Kidney epithelial cell (primary cell): Measurements from ENCODE around the gene SYNDIG1. TPM values are rescaled to one million over a fixed set of nuclear protein-coding genes. Genes with fewer than 3 reads are reported as not detected.

Experiments
- DNase-seq: peaks from one replicate; pipeline ENCODE4 v3.0.0-alpha.2; 2010; ENCODE audit warnings: low read depth
- H3K27me3 ChIP-seq: 2 replicates; pipeline ENCODE4 v1.6.0; 2011; ENCODE audit warnings: low read length; ENCODE audit not compliant: control insufficient read depth, insufficient read depth
- H3K36me3 ChIP-seq: 2 replicates; pipeline ENCODE4 v1.5.1; 2011; ENCODE audit warnings: low read length; ENCODE audit not compliant: control insufficient read depth, insufficient read depth
- H3K4me3 ChIP-seq: 2 replicates; pipeline ENCODE4 v1.5.1; 2011; ENCODE audit warnings: low read depth, mild to moderate bottlenecking, control low read depth, low read length
- total RNA-seq: library from RNA; depleted of rRNA; stranded (reverse); fragments of >200 nt; gene quantifications from 2 replicates; pipeline ENCODE4 v1.2.3, GENCODE V29; 2015
- TF ChIP-seq, protein P1 (sequence below): IDR thresholded peaks from 2 replicates; pipeline ENCODE4 v1.5.1; 2011; ENCODE audit warnings: mild to moderate bottlenecking, moderate library complexity, low read length, control low read depth, inconsistent platforms; ENCODE audit not compliant: insufficient read depth, poor library complexity, severe bottlenecking

Gene SYNDIG1
- total RNA-seq, 1 donor from 2014 or later = 0.67 TPM

DNA sequence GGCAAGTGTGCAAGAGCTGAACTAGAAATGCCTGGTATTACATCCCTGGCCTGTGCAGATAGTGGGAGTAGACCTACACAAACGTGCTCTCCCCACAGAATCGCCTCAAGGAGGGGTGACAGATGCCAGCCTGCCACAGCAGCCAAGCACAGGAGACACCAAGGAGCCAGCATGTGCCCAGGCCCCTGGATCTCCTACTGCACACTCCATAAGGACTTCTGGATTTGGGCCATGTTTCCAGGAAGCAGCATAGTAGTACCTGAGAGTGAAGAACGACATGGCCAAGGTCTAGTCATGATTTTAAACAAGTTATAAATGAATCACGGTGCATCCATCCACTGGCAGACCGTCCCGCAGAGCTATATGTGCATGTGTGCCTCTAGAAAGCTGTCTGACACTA is 232.2 kb downstream of the SYNDIG1 start:
- H3K36me3 ChIP-seq = no peaks in the 10 kb centered on the region
- TF ChIP-seq, protein P1, sequence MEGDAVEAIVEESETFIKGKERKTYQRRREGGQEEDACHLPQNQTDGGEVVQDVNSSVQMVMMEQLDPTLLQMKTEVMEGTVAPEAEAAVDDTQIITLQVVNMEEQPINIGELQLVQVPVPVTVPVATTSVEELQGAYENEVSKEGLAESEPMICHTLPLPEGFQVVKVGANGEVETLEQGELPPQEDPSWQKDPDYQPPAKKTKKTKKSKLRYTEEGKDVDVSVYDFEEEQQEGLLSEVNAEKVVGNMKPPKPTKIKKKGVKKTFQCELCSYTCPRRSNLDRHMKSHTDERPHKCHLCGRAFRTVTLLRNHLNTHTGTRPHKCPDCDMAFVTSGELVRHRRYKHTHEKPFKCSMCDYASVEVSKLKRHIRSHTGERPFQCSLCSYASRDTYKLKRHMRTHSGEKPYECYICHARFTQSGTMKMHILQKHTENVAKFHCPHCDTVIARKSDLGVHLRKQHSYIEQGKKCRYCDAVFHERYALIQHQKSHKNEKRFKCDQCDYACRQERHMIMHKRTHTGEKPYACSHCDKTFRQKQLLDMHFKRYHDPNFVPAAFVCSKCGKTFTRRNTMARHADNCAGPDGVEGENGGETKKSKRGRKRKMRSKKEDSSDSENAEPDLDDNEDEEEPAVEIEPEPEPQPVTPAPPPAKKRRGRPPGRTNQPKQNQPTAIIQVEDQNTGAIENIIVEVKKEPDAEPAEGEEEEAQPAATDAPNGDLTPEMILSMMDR = no peak

DNA sequence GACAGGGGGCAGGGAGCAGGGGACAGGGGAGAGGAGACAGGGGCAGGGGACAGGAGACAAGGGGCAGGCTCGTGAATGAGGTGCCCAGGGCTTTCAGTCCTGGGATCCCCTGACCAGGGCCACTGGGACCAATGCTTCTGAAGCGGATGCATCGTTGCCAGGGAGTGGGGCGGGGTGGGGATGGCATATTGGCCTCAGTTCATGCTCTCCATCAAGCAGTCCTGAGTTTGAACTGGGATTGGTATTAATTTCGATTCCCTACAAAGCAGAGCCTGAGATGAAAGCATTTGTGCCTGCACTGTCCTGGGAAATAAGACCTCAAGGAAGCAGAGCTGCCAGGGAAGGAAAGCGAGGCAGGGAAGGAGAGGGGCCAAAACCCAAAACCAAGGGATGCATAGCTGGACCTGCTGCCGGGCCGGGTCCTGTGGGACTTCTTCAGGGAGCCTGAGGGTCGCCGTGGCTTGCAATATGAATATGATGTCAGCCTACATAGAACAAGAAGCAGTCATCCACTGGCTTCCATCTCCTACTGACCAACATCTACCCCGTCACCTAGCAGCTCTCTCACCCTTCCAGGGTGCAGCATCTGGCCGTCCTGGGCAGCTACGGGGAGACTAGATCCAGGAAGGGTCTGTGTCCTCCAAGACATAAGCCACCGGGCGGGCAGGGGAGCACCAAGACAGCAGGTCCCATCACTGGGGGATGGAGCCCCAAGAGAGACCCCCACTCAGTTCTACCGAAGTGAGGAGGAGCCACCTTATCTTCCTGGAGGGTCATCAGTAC is 233.3 kb downstream of the SYNDIG1 start:
- Histone ChIP-seq H3K27me3 (peaks cover 2% of the 10 kb centered on the region), H3K4me3 (no peak overlapping the region), H3K36me3 (no peaks in the 10 kb centered on the region)
- no peak for DNase-seq
- TF ChIP-seq, protein P1 = no peak

More for the DNA sequence above, 232.2 kb downstream of the SYNDIG1 start:
- Histone ChIP-seq H3K27me3 (peaks cover 2% of the 10 kb centered on the region), H3K4me3 (no peak overlapping the region)
- no peak for DNase-seq

DNA sequence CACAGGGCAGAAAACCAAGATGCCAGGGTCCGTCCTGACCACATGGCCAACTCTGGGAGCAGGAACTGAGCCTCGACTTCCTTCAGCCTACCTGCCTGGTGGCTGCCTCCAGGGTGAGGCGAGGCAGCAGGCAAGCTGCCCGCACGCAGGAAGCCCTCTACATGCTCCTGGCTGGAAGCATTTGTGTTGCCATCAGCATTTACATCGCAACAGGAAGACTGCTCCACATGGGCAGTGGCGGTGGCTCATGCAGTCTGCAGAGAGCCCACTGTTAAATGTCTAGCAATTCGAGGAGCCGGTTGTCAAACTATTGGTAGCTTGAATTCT is 233.8 kb downstream of the SYNDIG1 start:
- H3K27me3 ChIP-seq = peaks cover 1% of the 10 kb centered on the region
- DNase-seq = no peak

DNA sequence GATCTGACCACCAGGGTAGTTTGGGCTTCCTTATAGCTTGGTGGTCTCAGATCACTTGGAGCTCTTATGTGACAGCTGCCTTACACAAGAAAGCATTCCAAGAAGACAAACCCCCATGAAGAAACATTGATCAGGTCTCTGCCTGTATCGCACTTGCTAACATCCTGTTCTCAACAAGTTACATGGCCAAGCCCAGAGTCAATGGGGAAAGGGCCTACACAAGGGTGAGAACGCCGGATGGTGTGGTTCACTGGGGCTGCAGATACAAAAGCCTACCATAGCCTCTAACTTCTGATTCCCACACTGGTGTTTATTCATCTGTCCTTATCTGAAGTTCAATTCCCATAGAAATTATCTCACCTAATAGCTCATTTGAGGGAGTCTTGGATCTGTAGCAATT is 235.5 kb downstream of the SYNDIG1 start:
- no peak for DNase-seq
- TF ChIP-seq, protein P1 = no peak
- H3K36me3 ChIP-seq = no peaks in the 10 kb centered on the region
- no peak overlapping the region for H3K4me3 ChIP-seq
- no peaks in the 10 kb centered on the region for H3K27me3 ChIP-seq

More for the DNA sequence above, 233.8 kb downstream of the SYNDIG1 start:
- no peak overlapping the region for H3K4me3 ChIP-seq
- TF ChIP-seq, protein P1 = no peak
- H3K36me3 ChIP-seq = no peaks in the 10 kb centered on the region

DNA sequence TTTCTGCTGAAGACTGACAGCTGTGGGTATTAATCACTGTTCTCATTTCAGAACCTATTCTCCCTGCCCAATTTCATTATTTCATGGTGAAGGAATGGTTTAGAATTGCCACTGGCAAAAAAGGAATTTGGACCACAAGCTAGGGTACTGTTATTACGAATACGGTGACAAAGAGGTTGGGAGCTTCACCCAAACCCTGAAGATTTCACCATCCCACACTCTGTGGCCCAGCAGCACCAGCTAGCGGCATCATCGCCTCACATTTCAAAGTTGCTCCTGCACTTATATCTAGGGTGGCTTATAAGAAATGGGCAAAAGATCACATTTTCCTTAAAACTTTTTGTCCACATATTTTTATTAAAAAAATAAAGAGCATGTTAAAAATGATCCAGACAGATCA is 236.1 kb downstream of the SYNDIG1 start:
- DNase-seq = no peak
- H3K4me3 ChIP-seq = no peak overlapping the region
- TF ChIP-seq, protein P1 = no peak
- no peaks in the 10 kb centered on the region for H3K36me3 ChIP-seq
- no peaks in the 10 kb centered on the region for H3K27me3 ChIP-seq
